OCI-LY3 (cell line): ENCODE data around the gene SNAPC4.

Experiments
- H2AFZ ChIP-seq: fragments of 200-600, 300-600 bp; shearing (Covaris generic); 2 replicates; pipeline ENCODE4 v1.6.0; 2014; ENCODE audit warnings: antibody characterized with exemption, low read depth, low read length
- H3K27ac ChIP-seq: fragments of 200-600, 300-600 bp; sonication (generic); 2 replicates; pipeline ENCODE4 v1.5.1; 2014; ENCODE audit warnings: mild to moderate bottlenecking, low read length, moderate library complexity, mixed read lengths
- H3K27me3 ChIP-seq: fragments of 200-600, 300-600 bp; sonication (generic); 2 replicates; pipeline ENCODE4 v1.6.1; 2014; ENCODE audit warnings: low read depth, low read length, mixed read lengths
- H3K36me3 ChIP-seq: fragments of 200-600, 300-600 bp; sonication (generic); replicated peaks from 2 replicates; pipeline ENCODE3; 2014; ENCODE audit warnings: low read depth, low read length, mixed read lengths
- H3K4me1 ChIP-seq: fragments of 300-600, 200-600 bp; sonication (generic); 2 replicates; pipeline ENCODE4 v1.6.1; 2014; ENCODE audit warnings: low read length, mixed read lengths
- H3K4me2 ChIP-seq: fragments of 200-600, 300-600 bp; sonication (generic); 2 replicates; pipeline ENCODE4 v1.6.1; 2014; ENCODE audit warnings: low read length, mixed read lengths
- H3K4me3 ChIP-seq: fragments of 300-600, 200-600 bp; sonication (generic); 2 replicates; pipeline ENCODE4 v1.5.1; 2014; ENCODE audit warnings: antibody characterized with exemption, mild to moderate bottlenecking, low read length, moderate library complexity
- H3K79me2 ChIP-seq: fragments of 300-600, 200-600 bp; shearing (Covaris generic); 2 replicates; pipeline ENCODE4 v1.6.1; 2014; ENCODE audit warnings: mild to moderate bottlenecking, low read length, mixed read lengths
- H3K9ac ChIP-seq: fragments of 300-600, 200-600 bp; shearing (Covaris generic); 2 replicates; pipeline ENCODE4 v1.6.0; 2014; ENCODE audit warnings: mild to moderate bottlenecking, low read length, moderate library complexity
- H3K9me3 ChIP-seq: fragments of 200-600, 300-600 bp; shearing (Covaris generic); 2 replicates; pipeline ENCODE4 v1.6.1; 2014; ENCODE audit warnings: low read length, mixed read lengths; ENCODE audit not compliant: insufficient read depth
- H4K20me1 ChIP-seq: fragments of 200-600, 300-600 bp; sonication (generic); 2 replicates; pipeline ENCODE4 v1.6.1; 2016; ENCODE audit warnings: low read length, mixed read lengths; ENCODE audit not compliant: insufficient read depth
- EZH2phosphoT487 ChIP-seq: fragments of 200-600 bp; shearing (Covaris generic); IDR thresholded peaks from 2 replicates; pipeline ENCODE4 v1.6.1; 2018; ENCODE audit warnings: antibody characterized with exemption, mixed run types, low read depth
- TF ChIP-seq, protein P1 (sequence below): fragments of 200-600, 300-600 bp; sonication (generic); IDR thresholded peaks from 2 replicates; pipeline ENCODE4 v1.5.1; 2014; ENCODE audit warnings: antibody characterized with exemption, low read length, low read depth

The SNAPC4 gene

DNA sequence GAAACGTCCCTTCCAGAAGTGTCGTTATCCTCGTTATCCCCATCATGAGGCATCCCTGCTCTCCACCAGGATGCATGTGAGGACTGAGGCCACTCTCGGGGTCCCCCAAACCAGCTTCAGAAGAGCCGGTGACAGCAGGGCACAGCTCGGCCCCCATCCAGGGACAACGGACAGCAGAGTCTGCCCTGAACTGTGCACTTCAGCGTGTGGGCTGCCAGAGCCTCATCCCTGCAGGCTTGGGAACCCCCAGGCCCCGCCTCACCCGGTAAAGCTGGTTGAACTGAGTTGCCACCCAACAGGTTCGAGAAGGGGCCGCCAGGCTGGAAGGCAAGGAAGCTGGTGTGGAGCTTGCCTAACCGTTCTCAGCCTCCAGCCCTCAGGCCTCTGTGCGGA, 25.8 kb downstream of the SNAPC4 start:
- H3K36me3 ChIP-seq: no peaks in the 10 kb centered on the region
- TF ChIP-seq, protein P1, sequence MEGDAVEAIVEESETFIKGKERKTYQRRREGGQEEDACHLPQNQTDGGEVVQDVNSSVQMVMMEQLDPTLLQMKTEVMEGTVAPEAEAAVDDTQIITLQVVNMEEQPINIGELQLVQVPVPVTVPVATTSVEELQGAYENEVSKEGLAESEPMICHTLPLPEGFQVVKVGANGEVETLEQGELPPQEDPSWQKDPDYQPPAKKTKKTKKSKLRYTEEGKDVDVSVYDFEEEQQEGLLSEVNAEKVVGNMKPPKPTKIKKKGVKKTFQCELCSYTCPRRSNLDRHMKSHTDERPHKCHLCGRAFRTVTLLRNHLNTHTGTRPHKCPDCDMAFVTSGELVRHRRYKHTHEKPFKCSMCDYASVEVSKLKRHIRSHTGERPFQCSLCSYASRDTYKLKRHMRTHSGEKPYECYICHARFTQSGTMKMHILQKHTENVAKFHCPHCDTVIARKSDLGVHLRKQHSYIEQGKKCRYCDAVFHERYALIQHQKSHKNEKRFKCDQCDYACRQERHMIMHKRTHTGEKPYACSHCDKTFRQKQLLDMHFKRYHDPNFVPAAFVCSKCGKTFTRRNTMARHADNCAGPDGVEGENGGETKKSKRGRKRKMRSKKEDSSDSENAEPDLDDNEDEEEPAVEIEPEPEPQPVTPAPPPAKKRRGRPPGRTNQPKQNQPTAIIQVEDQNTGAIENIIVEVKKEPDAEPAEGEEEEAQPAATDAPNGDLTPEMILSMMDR: no peak
- no peak for TF ChIP-seq EZH2phosphoT487
- no peaks in the 10 kb centered on the region for H3K27me3 ChIP-seq
- no peak overlapping the region for H3K4me2 ChIP-seq
- H3K4me3 ChIP-seq: no peak overlapping the region
- no peak overlapping the region for H3K27ac ChIP-seq
- no peaks in the 10 kb centered on the region for H3K4me1 ChIP-seq
- no peak overlapping the region for H2AFZ ChIP-seq
- H3K79me2 ChIP-seq: no peaks in the 10 kb centered on the region
- H4K20me1 ChIP-seq: 0 out of 2 replicates have a peak, but pooled peaks cover 4% of the 10 kb centered on the region
- no peaks in the 10 kb centered on the region for H3K9me3 ChIP-seq
- no peak overlapping the region for H3K9ac ChIP-seq

DNA sequence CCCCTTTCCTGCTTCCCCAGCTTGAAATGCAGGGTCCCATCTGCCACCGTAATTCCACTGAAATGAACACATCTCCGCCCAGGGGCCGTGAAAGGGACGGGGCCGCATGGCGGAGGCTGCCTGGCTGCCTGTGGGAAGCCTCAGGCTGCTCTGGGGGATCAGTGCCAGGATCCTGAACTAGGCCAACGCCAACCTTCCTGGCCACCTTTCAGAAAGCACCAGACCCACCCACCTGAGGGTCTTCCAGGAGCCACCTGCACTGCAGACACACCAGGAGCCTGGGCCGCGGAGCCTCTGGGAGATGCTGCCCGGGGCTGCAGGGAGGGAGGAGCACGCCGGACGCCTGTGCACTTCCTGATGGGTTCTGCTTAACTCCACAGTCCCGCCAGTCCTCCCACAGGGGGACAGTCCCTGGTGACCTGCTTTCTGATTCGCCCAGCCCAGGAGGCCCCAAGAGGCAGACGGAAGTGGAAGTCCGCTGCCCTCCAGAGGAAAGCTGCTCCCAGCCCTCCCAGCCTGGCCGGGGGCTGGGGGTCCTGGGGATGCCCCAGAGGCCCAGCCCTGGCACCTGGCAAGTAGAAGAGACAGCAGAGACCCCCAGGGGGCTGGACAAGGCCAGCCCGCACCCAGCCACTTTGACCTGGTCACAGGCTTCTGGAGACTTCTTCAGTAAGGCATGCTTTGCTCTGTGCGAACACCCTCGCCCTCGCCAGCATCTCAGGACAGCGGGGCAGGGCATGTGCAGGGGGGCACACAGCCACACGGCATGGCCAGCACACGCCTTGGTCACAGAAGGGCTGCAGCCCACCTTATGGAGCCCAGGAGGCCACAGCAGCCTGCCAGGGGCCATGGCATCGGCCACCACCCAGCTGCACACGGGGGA, 26.4 kb downstream of the SNAPC4 start, which contains the start of gene CARD9:
Gene CARD9, minus strand, starts transcription at position 370 of the 883 bp plus-strand sequence. CDS start 1,591 bp downstream, outside the sequence.
- Histone ChIP-seq H3K9ac (no peak within 1 kb of the TSS), H3K4me2 (no peak within 1 kb of the TSS), H3K4me3 (no peak within 1 kb of the TSS), H3K36me3 (no peaks in the 10 kb centered on the region), H3K9me3 (no peaks in the 10 kb centered on the region), H3K27me3 (no peaks in the 10 kb centered on the region), H2AFZ (no peak within 1 kb of the TSS), H3K79me2 (no peaks in the 10 kb centered on the region), H4K20me1 (0 out of 2 replicates have a peak, but pooled peaks cover 4% of the 10 kb centered on the region), H3K27ac (no peak within 1 kb of the TSS), H3K4me1 (no peaks in the 10 kb centered on the region)
- no peak for TF ChIP-seq EZH2phosphoT487
- TF ChIP-seq, protein P1: no peak

DNA sequence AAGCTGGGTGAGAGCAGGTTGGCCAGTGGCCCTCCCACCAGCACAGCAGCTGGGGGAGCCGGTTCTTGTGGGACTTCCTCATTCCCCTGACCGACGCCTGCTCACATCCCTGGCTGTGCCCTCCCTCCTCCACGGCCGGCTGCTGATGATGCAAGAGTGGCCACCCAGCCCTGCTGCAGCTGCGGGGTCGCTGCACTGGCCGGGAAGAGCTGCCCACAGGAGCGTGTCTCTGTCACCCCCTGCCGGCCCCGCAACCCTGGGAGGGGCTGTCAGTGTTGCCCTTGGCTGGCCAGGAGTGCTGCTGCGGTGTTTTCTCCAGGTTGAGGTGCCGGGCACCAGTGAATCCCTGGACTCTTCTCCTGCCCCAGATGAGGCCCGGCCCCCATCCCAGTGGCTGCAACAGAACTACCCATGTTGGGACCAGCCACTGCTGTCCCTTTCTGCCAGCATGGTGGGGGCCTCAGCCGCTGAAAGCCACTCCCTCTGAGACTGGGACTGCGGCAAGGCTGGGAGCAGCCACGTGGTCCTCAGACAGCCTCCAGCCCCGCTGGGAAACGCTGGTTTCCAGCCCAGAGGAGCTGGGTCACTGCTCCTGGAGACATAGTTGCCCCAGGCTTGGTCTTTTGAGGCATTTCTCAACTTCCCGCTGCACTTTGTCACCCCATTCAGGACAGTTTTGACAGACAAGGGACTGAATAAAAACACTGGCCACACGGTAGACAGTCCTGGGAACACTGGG, 27.2 kb downstream of the SNAPC4 start:
- H3K9me3 ChIP-seq: no peaks in the 10 kb centered on the region
- H4K20me1 ChIP-seq: 0 out of 2 replicates have a peak, but pooled peaks cover 4% of the 10 kb centered on the region
- H3K36me3 ChIP-seq: no peaks in the 10 kb centered on the region
- no peaks in the 10 kb centered on the region for H3K79me2 ChIP-seq
- no peak overlapping the region for H2AFZ ChIP-seq
- no peaks in the 10 kb centered on the region for H3K4me1 ChIP-seq
- no peak overlapping the region for H3K27ac ChIP-seq
- no peak overlapping the region for H3K4me2 ChIP-seq
- no peak overlapping the region for H3K9ac ChIP-seq
- H3K4me3 ChIP-seq: no peak overlapping the region
- no peaks in the 10 kb centered on the region for H3K27me3 ChIP-seq
- TF ChIP-seq, protein P1: no peak
- no peak for TF ChIP-seq EZH2phosphoT487

DNA sequence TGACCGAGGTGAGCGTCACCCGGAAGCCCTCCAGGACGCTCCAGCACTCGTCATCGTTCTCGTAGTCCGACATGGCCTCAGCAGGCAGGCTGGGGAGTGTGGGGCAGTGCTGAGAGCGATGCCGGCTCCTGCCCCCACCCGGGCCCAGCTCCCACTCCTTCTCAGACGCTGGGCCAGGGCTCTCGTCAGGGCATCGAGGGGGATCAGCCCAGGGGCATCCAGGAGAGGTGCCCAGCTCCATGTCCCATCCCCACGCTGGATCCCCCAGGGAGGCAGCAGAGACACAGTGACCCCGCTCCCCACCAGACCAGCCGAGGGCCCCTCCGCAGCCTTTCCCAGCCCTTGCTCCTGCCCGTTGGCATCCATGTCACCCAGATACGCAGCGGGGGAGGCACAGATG, 28.0 kb downstream of the SNAPC4 start:
- H3K9me3 ChIP-seq: no peaks in the 10 kb centered on the region
- H3K79me2 ChIP-seq: no peaks in the 10 kb centered on the region
- no peak overlapping the region for H3K9ac ChIP-seq
- 0 out of 2 replicates have a peak, but pooled peaks cover 4% of the 10 kb centered on the region for H4K20me1 ChIP-seq
- no peaks in the 10 kb centered on the region for H3K36me3 ChIP-seq
- H3K27me3 ChIP-seq: no peaks in the 10 kb centered on the region
- H3K27ac ChIP-seq: no peak overlapping the region
- no peaks in the 10 kb centered on the region for H3K4me1 ChIP-seq
- no peak overlapping the region for H3K4me2 ChIP-seq
- TF ChIP-seq EZH2phosphoT487: no peak
- TF ChIP-seq, protein P1: no peak
- H2AFZ ChIP-seq: no peak overlapping the region
- no peak overlapping the region for H3K4me3 ChIP-seq
